ENCODE measurements around the gene SLC38A5. TPM values are rescaled to one million over a fixed set of nuclear protein-coding genes. Genes with fewer than 3 reads are reported as not detected.
A peak's percentile ranks its signal among the peaks of the same experiment; 100 is the strongest.

SLC38A5 gene
- total RNA-seq, 2 experiments from 2014 or later, result 58.8 to 62.6 TPM

DNA sequence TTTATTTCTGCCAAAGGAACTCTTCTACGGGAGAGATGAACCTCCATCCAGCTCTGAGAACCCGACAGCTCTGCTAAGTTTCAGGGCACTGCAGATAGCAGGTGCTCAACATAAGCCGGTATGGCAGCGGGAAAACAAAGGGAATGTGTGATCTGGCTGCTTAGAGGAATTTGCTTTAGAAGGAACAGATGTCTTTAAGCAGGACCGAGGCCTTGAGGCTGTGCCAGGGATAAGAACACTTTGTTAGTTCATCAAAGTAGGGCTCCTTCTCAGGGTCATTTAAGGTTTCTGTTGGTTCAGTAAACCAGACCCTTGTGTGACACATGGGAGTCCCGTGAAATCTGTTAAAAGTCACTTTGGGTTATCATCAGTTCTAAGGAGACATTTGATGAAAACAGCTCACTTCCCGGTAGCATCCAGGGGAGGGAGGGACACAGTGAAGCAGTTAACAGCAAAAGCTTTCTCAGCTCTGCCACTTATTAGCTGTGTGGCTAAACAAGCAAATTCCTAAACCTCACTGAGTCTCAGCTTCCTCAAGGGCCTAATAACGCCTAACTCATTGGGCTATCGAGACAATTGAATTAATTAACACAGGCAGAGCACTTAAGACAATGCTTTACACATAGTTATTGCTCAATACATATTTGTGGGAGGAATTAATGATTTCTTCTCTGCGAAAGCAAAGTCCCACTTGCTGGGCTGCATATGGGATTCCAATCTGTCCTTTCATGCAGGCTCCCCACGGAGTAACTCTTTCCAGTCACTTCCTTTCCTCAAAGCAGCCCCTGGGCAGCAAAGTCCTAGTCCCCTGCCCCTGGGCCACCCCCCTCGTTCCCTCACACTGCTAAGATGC lies 3.0 kb upstream of the SLC38A5 start:
- DNase-seq (no peak), ATAC-seq (ENCODE audit: low read depth) (no peak)
- Mint-ChIP-seq H3K36me3 (peaks cover 2% of the 10 kb centered on the region), H3K27ac (no peak overlapping the region), H3K4me3 (no peak overlapping the region), H3K27me3 (no peaks in the 10 kb centered on the region), H3K4me1 (peaks cover 29% of the 10 kb centered on the region), H3K9me3 (no peaks in the 10 kb centered on the region)
- POLR2A ChIA-PET, result no interaction called here

DNA sequence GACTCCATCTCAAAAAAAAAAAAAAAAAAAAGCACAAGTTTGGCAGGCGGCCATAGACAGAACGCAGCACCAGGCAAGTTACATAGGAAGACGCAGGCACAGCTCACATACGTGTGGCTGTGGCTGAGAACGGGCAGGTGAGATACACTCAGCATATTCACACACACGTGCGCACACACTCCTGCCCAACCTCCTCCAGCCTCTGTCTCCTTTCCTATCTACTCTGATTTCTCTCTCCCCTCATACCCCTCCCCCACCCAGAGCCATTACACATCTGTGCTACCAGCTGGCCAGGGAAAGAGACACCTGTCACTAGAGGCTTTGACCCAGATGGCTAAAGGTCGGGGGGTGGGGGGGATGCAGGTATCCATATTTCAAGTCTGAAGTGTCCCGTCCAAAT lies 2.2 kb upstream of the SLC38A5 start:
- ATAC-seq (ENCODE audit: low read depth) (no peak), DNase-seq (no peak)
- H3K9me3 Mint-ChIP-seq, result no peaks in the 10 kb centered on the region
- H3K4me3 Mint-ChIP-seq, result no peak overlapping the region
- H3K27ac Mint-ChIP-seq, result no peak overlapping the region
- POLR2A ChIA-PET, result interaction anchor here (0.6 kb wide), 1 partner anchor 50 kb away, joined by 3 read pairs; no protein-coding TSS in a partner anchor
- H3K27me3 Mint-ChIP-seq, result no peaks in the 10 kb centered on the region
- peaks cover 28% of the 10 kb centered on the region for H3K4me1 Mint-ChIP-seq
- peaks cover 4% of the 10 kb centered on the region for H3K36me3 Mint-ChIP-seq

GRCh38 chrX:48471504-48471903 lies 1.4 kb upstream of the SLC38A5 start:
- peaks cover 21% of the 10 kb centered on the region for H3K4me1 Mint-ChIP-seq
- H3K27ac Mint-ChIP-seq, result peak overlapping the region; percentile 6
- H3K36me3 Mint-ChIP-seq, result peaks cover 12% of the 10 kb centered on the region
- ATAC-seq (ENCODE audit: low read depth) (no peak), DNase-seq (no peak)
- POLR2A ChIA-PET, result interaction anchor here (0.9 kb wide), 1 partner anchor 69 kb away, joined by 3 read pairs; the partner anchor contains the start of gene TBC1D25
- H3K27me3 Mint-ChIP-seq, result no peaks in the 10 kb centered on the region
- H3K4me3 Mint-ChIP-seq, result no peak overlapping the region
- H3K9me3 Mint-ChIP-seq, result no peaks in the 10 kb centered on the region

DNA sequence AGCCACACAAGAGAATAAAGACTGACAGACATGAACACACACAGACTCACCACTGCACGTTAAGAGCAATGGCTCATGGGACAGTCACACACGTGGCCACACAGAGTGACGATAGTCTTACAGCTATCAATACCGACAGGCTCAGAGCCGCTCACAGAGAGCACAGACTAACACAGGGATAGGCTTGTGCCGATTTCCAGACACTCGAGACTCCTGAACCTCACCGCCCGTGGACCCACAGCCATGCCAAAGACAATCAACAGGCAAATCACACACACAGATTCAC lies 716 bp upstream of the SLC38A5 start:
- no peaks in the 10 kb centered on the region for H3K9me3 Mint-ChIP-seq
- H3K27ac Mint-ChIP-seq, result peak overlapping the region; percentile 42
- POLR2A ChIA-PET, result interaction anchor here (0.5 to 0.9 kb wide), 3 partner anchors 69 to 873 kb away, joined by 3 read pairs; partner anchors contain the start of gene TBC1D25
- ATAC-seq (ENCODE audit: low read depth) (no peak), DNase-seq (no peak)
- peaks cover 19% of the 10 kb centered on the region for H3K4me1 Mint-ChIP-seq
- no peaks in the 10 kb centered on the region for H3K27me3 Mint-ChIP-seq
- H3K4me3 Mint-ChIP-seq, result no peak overlapping the region
- peaks cover 12% of the 10 kb centered on the region for H3K36me3 Mint-ChIP-seq

- ATAC-seq (ENCODE audit: low read depth), result peak; percentile 55
- DNase-seq, result peak; percentile 51
- Mint-ChIP-seq H3K4me1 (peaks cover 26% of the 10 kb centered on the region), H3K9me3 (no peaks in the 10 kb centered on the region), H3K4me3 (peak overlapping the region; percentile 95), H3K27me3 (no peaks in the 10 kb centered on the region), H3K27ac (peak overlapping the region; percentile 96), H3K36me3 (peaks cover 22% of the 10 kb centered on the region)
- POLR2A ChIA-PET, result interaction anchor here (0.6 to 1.8 kb wide), 7 partner anchors 39 to 428 kb away, joined by 3 to 5 read pairs (median 3); partner anchors contain the start of genes EBP, PQBP1, RBM3 and TIMM17B
These were observed 1.1 kb downstream of the SLC38A5 start for GRCh38 chrX:48468693-48469691.

- DNase-seq, result peak; percentile 47
- H3K27me3 Mint-ChIP-seq, result no peaks in the 10 kb centered on the region
- POLR2A ChIA-PET, result interaction anchor here (0.6 to 1.8 kb wide), 4 partner anchors 57 to 429 kb away, joined by 3 to 4 read pairs (median 3); partner anchors contain the start of genes PQBP1 and TIMM17B
- H3K36me3 Mint-ChIP-seq, result peaks cover 22% of the 10 kb centered on the region
- no peaks in the 10 kb centered on the region for H3K9me3 Mint-ChIP-seq
- peak overlapping the region; percentile 96 for H3K27ac Mint-ChIP-seq
- H3K4me3 Mint-ChIP-seq, result peak overlapping the region; percentile 95
- ATAC-seq (ENCODE audit: low read depth), result peak; percentile 41
- peaks cover 28% of the 10 kb centered on the region for H3K4me1 Mint-ChIP-seq
These were observed 1.8 kb downstream of the SLC38A5 start for GRCh38 chrX:48468247-48468671.

GRCh38 chrX:48467281-48467761 lies 2.7 kb downstream of the SLC38A5 start:
- Mint-ChIP-seq H3K9me3 (no peaks in the 10 kb centered on the region), H3K27me3 (no peaks in the 10 kb centered on the region), H3K4me3 (peak overlapping the region; percentile 95), H3K27ac (peak overlapping the region; percentile 59), H3K36me3 (peaks cover 27% of the 10 kb centered on the region), H3K4me1 (peaks cover 31% of the 10 kb centered on the region)
- no peak for ATAC-seq (ENCODE audit: low read depth)
- POLR2A ChIA-PET, result no interaction called here
- DNase-seq, result no peak

GRCh38 chrX:48466696-48467095 lies 3.4 kb downstream of the SLC38A5 start:
- ATAC-seq (ENCODE audit: low read depth), result no peak
- H3K4me1 Mint-ChIP-seq, result peaks cover 31% of the 10 kb centered on the region
- no peaks in the 10 kb centered on the region for H3K9me3 Mint-ChIP-seq
- H3K36me3 Mint-ChIP-seq, result peaks cover 27% of the 10 kb centered on the region
- peak overlapping the region; percentile 95 for H3K4me3 Mint-ChIP-seq
- H3K27ac Mint-ChIP-seq, result peak overlapping the region; percentile 59
- H3K27me3 Mint-ChIP-seq, result no peaks in the 10 kb centered on the region
- POLR2A ChIA-PET, result no interaction called here
- DNase-seq, result peak; percentile 35

DNA sequence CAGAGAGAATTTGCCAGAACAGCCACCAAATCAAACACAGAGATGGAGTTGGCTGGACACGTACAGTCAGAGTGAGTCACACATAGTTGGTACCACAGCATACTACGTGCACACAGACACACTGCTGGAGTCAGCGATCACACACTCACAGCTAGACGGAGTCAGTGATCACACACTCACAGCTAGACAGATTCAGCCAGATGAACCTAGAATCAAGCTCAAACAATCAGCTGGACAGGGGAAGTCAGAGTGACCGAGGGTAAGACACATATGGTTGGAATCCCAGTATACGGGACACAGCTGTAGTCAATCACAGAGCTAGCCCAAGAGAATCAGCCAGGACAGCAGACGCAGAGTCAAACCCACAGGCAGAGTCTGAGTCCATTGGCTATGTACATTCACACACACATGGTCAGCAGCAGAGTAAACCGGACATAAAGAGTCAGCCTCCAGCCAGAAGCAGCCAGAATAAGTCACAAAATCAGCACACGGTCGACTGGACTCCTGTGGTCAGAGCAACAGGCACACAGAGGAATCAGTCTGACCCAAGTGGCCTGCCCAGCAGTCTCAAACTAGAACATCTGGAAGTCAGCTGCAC lies 4.6 kb downstream of the SLC38A5 start:
- H3K4me1 Mint-ChIP-seq, result peaks cover 32% of the 10 kb centered on the region
- POLR2A ChIA-PET, result no interaction called here
- no peak for DNase-seq
- H3K4me3 Mint-ChIP-seq, result peak overlapping the region; percentile 47
- H3K27ac Mint-ChIP-seq, result peak overlapping the region; percentile 75
- H3K27me3 Mint-ChIP-seq, result no peaks in the 10 kb centered on the region
- no peak for ATAC-seq (ENCODE audit: low read depth)
- no peaks in the 10 kb centered on the region for H3K9me3 Mint-ChIP-seq
- H3K36me3 Mint-ChIP-seq, result peaks cover 34% of the 10 kb centered on the region

- DNase-seq, result no peak
- peaks cover 37% of the 10 kb centered on the region for H3K36me3 Mint-ChIP-seq
- POLR2A ChIA-PET, result no interaction called here
These were observed 8.2 kb downstream of the SLC38A5 start for GRCh38 chrX:48461830-48462229.

GRCh38 chrX:48460606-48461005 lies 9.5 kb downstream of the SLC38A5 start:
- Mint-ChIP-seq H3K27ac (no peak overlapping the region), H3K4me1 (peaks cover 21% of the 10 kb centered on the region), H3K27me3 (no peaks in the 10 kb centered on the region), H3K4me3 (no peak overlapping the region), H3K36me3 (peaks cover 33% of the 10 kb centered on the region), H3K9me3 (no peaks in the 10 kb centered on the region)
- DNase-seq (no peak), ATAC-seq (ENCODE audit: low read depth) (no peak)
- POLR2A ChIA-PET, result interaction anchor here (0.5 kb wide), 1 partner anchor 55 kb away, joined by 3 read pairs; no protein-coding TSS in a partner anchor

More at GRCh38 chrX:48461830-48462229, 8.2 kb downstream of the SLC38A5 start:
- H3K27ac Mint-ChIP-seq, result no peak overlapping the region
- no peaks in the 10 kb centered on the region for H3K9me3 Mint-ChIP-seq
- ATAC-seq (ENCODE audit: low read depth), result no peak
- H3K4me1 Mint-ChIP-seq, result peaks cover 21% of the 10 kb centered on the region
- H3K4me3 Mint-ChIP-seq, result no peak overlapping the region
- H3K27me3 Mint-ChIP-seq, result no peaks in the 10 kb centered on the region

GRCh38 chrX:48460031-48460430 lies 10.0 kb downstream of the SLC38A5 start:
- H3K27me3 Mint-ChIP-seq, result no peaks in the 10 kb centered on the region
- no peak overlapping the region for H3K27ac Mint-ChIP-seq
- POLR2A ChIA-PET, result no interaction called here
- peaks cover 28% of the 10 kb centered on the region for H3K36me3 Mint-ChIP-seq
- peaks cover 15% of the 10 kb centered on the region for H3K4me1 Mint-ChIP-seq
- DNase-seq, result no peak
- ATAC-seq (ENCODE audit: low read depth), result no peak
- H3K4me3 Mint-ChIP-seq, result no peak overlapping the region
- no peaks in the 10 kb centered on the region for H3K9me3 Mint-ChIP-seq

DNA sequence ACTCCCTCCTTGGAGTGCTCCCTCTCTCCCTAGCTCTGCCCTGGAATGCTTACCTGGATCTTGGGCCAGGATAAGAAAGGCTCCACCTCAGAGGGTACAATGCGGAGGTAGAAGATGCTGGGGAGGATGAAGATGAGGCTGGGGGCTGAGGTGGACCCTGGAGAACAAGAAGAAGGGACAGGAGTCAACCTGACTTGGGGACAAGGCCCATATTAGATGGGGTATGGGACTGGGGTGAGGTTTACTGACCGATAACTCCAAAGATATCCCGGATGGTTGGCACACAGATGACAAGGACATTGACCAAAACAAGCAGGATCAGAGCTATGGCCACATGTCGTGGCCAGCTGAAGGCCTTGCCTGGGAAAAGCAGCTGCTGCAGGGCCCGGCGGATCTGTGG lies 10.6 kb downstream of the SLC38A5 start:
- H3K4me1 Mint-ChIP-seq, result peaks cover 14% of the 10 kb centered on the region
- ATAC-seq (ENCODE audit: low read depth), result no peak
- no peak overlapping the region for H3K4me3 Mint-ChIP-seq
- H3K36me3 Mint-ChIP-seq, result peaks cover 24% of the 10 kb centered on the region
- no peak for DNase-seq
- no peaks in the 10 kb centered on the region for H3K27me3 Mint-ChIP-seq
- POLR2A ChIA-PET, result no interaction called here
- peak overlapping the region; percentile 58 for H3K27ac Mint-ChIP-seq
- H3K9me3 Mint-ChIP-seq, result no peaks in the 10 kb centered on the region
